K562 treated with DMSO at 1 percent for 48 hours (cell line): ENCODE results near the gene LMBR1. TPM values are rescaled to one million over a fixed set of nuclear protein-coding genes. Genes with fewer than 3 reads are reported as not detected.

Source experiments
- total RNA-seq: library from RNA; unstranded; fragments of 300-600 nt; gene quantifications from 2 replicates; pipeline ENCODE4 v1.2.3, GENCODE V29; 2022; ENCODE audit warnings: low replicate concordance; ENCODE audit errors: extremely low read depth

The LMBR1 gene, protein sequence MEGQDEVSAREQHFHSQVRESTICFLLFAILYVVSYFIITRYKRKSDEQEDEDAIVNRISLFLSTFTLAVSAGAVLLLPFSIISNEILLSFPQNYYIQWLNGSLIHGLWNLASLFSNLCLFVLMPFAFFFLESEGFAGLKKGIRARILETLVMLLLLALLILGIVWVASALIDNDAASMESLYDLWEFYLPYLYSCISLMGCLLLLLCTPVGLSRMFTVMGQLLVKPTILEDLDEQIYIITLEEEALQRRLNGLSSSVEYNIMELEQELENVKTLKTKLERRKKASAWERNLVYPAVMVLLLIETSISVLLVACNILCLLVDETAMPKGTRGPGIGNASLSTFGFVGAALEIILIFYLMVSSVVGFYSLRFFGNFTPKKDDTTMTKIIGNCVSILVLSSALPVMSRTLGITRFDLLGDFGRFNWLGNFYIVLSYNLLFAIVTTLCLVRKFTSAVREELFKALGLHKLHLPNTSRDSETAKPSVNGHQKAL
- not detected in 2 replicates for total RNA-seq

DNA sequence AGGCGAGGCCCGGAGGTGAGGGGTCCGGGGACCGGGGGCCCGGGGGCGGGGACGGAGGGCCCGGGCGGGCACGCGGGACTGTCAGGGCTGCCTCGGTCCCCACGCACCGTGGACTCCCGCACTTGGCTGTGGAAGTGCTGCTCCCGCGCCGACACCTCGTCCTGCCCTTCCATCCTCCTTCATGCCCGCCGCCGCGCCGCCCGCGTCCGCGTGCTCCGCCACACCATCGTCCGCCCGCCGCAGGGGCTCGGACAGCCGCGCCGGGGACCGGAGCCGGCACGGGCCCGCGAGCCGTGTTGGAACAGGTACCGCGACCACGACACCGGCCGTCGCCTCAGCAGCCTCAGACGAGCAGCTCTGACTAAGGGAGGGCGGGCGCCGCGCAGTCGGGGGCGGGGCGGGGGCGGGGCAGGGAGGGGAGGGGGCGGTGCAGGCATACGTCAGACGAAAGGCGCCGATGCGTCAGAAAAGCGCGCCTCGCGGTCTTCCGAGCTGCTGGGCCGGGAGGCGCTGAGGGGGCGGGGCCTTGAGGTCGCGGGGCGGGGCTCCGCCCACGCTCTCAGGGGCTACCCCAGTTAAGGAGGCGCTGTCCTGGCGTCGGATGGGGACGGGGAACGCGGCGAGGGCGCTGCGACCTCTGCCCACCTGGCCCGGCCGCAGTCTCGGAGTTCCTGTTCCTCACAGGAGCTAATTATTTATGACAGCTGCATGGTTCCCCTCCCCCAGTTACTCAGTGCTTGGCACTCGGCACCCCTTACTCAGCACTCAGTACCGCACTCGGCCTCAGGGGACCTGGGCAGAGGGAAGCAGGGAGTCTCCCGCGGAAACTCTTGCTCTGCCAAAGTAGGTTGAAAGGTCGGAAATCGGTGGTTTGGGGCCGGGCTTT, at the start of gene LMBR1:
Gene LMBR1 (minus strand): TSS at position 363 of the 886 bp plus-strand sequence. CDS start 190 bp downstream, at position 173.

DNA sequence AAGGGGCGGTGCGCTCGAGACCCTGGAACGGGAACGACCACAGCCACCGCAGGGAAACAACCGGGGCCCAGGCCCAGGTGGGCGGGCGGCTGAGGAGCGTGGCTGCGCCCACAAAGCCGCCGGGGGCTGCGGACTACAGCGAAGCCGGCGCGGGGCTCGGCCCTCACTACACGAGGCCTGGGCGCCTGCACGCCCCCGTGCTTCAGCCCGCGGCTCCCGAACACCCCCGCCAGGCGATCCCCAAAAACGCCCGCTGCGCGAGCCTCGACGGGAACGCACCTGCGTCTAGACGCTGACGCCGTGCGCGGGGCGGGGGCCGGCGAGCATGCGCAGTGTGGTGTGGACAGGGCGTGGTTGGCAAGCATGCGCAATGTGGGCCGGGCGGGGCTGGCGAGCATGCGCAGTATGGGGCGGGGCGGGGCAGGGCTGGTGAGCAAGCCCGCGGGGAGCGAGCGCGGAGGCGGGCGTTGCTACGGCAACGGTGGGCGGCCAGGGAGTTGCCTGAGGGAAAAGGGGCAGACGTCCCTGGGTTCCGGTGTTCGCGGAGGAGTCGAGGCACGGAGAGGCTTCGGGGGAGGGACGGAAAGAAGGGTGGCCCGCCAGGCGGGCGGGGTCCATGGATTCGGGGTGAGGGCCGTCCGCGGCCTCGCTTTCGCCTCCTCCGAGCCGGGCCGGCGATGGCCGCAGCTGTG, 252.6 kb downstream of the LMBR1 start, which contains the start of gene RNF32:
Gene RNF32 (plus strand): TSS at position 518 of the 692 bp plus-strand sequence. CDS start 3,104 bp downstream, outside the sequence.

Other genes starting within 250 kb of the LMBR1 start
- 76.9 TPM in 1 of 2 replicates, not detected in the other for gene NOM1, start 56.5 kb upstream of the LMBR1 start, total RNA-seq
- not detected in 2 replicates for gene MNX1, start 117.5 kb upstream of the LMBR1 start, total RNA-seq
- gene UBE3C, start 245.7 kb upstream of the LMBR1 start, total RNA-seq: not detected in 2 replicates